ENCODE results near the gene PIGU. TPM values are rescaled to one million over a fixed set of nuclear protein-coding genes. Genes with fewer than 3 reads are reported as not detected.

The PIGU gene
- total RNA-seq, 2 donors from 2014 or later = 35.8 to 41.2 TPM

GRCh38 chr20:34517114-34517505, 159.8 kb downstream of the PIGU start:
- no peaks in the 10 kb centered on the region for H3K4me1 ChIP-seq (ENCODE audit: control insufficient read depth, insufficient read depth, low read length)
- Mint-ChIP-seq H3K4me3 (peak overlapping the region; percentile 91), H3K36me3 (ENCODE audit: low read depth) (peaks cover 43% of the 10 kb centered on the region), H3K27me3 (ENCODE audit: insufficient read depth) (no peaks in the 10 kb centered on the region), H3K9me3 (no peaks in the 10 kb centered on the region), H3K27ac (peak overlapping the region; percentile 97), H3K4me1 (peaks cover 20% of the 10 kb centered on the region)
- DNase-seq = no peak
- H3K27me3 ChIP-seq (ENCODE audit: control insufficient read depth, insufficient read depth, low read length, poor library complexity, severe bottlenecking) = no peaks in the 10 kb centered on the region
- peak overlapping the region; percentile 86 for H3K27ac ChIP-seq (ENCODE audit: low read depth, low read length)
- peak overlapping the region; percentile 100 for H3K4me3 ChIP-seq (ENCODE audit: low read length)
- H3K9me3 ChIP-seq (ENCODE audit: control insufficient read depth, low read length) = no peaks in the 10 kb centered on the region
- no peak for TF ChIP-seq CTCF (conservative IDR thresholded peaks at IDR 0.05)
- WGBS, 2 experiments (ENCODE audit: insufficient coverage in 1 of 2, insufficient read length in 1 of 2) = 5% methylated on average over 3 of the region's 3 CpGs; no CpG with 5 or more reads in 1 of the 2 experiments
- peak overlapping the region; percentile 82 for H3K9ac ChIP-seq (ENCODE audit: extremely low read depth, low read length, poor library complexity, severe bottlenecking)
- H3K36me3 ChIP-seq (ENCODE audit: control insufficient read depth, insufficient read depth, low read length) = peaks cover 41% of the 10 kb centered on the region

- peak; percentile 98 for DNase-seq
- 0 to 1% methylated on average over 28 to 59 of the region's 59 CpGs for WGBS, 2 experiments (ENCODE audit: insufficient coverage in 1 of 2, insufficient read length in 1 of 2)
These were observed 160.4 kb downstream of the PIGU start, which contains the start of gene DYNLRB1 for GRCh38 chr20:34516247-34517113. Gene DYNLRB1 (plus strand): TSS chr20:34516422. CDS start chr20:34516459, 37 bp downstream.

More at GRCh38 chr20:34516247-34517113, 160.4 kb downstream of the PIGU start, which contains the start of gene DYNLRB1:
- no peaks in the 10 kb centered on the region for H3K4me1 ChIP-seq (ENCODE audit: control insufficient read depth, insufficient read depth, low read length)
- Mint-ChIP-seq H3K4me3 (peak within 1 kb of the TSS; percentile 91), H3K27me3 (ENCODE audit: insufficient read depth) (no peaks in the 10 kb centered on the region), H3K36me3 (ENCODE audit: low read depth) (peaks cover 38% of the 10 kb centered on the region), H3K4me1 (peaks cover 19% of the 10 kb centered on the region), H3K9me3 (no peaks in the 10 kb centered on the region), H3K27ac (peak within 1 kb of the TSS; percentile 97)
- no peaks in the 10 kb centered on the region for H3K27me3 ChIP-seq (ENCODE audit: control insufficient read depth, insufficient read depth, low read length, poor library complexity, severe bottlenecking)
- H3K4me3 ChIP-seq (ENCODE audit: low read length) = peak within 1 kb of the TSS; percentile 100
- TF ChIP-seq CTCF (conservative IDR thresholded peaks at IDR 0.05) = no peak
- H3K36me3 ChIP-seq (ENCODE audit: control insufficient read depth, insufficient read depth, low read length) = peaks cover 41% of the 10 kb centered on the region
- peak within 1 kb of the TSS; percentile 86 for H3K27ac ChIP-seq (ENCODE audit: low read depth, low read length)
- no peaks in the 10 kb centered on the region for H3K9me3 ChIP-seq (ENCODE audit: control insufficient read depth, low read length)
- H3K9ac ChIP-seq (ENCODE audit: extremely low read depth, low read length, poor library complexity, severe bottlenecking) = peak within 1 kb of the TSS; percentile 82

Measured in endodermal cell (in vitro differentiated cells).